NCI-H524 (cell line): ENCODE results near the gene GGCX.
"Not testable (repeated sequence)": the region's sequence is repeated elsewhere in the genome, so short reads cannot be mapped to it uniquely, and the experiment has no call there.

Experiments used
- DNase-seq, 2 experiments: peaks; one replicate each; lab custom pipeline; 2025; lab: John Stamatoyannopoulos, UW

The GGCX gene

GRCh38 chr2:85561280-85562212 is at the start of gene GGCX:
GGCX (minus strand) TSS chr2:85561493; CDS start chr2:85561428, 65 bp downstream.
- DNase-seq: peak; percentile 93 to 94

- DNase-seq: no peak
Measured at GRCh38 chr2:85607268-85608215, 46.2 kb upstream of the GGCX start.

GRCh38 chr2:85606116-85606455 is 44.8 kb upstream of the GGCX start:
- DNase-seq: no peak

GRCh38 chr2:85605406-85606115 is 44.3 kb upstream of the GGCX start:
- no peak for DNase-seq

- DNase-seq: no peak
Measured at GRCh38 chr2:85604568-85605339, 43.5 kb upstream of the GGCX start.

- DNase-seq: not testable (repeated sequence)
Measured at GRCh38 chr2:85604133-85604444, 42.8 kb upstream of the GGCX start.

GRCh38 chr2:85602476-85603234 is 41.4 kb upstream of the GGCX start, which contains the start of gene TMEM150A:
TMEM150A (minus strand) TSS chr2:85602698; CDS start chr2:85601948, 750 bp downstream.
- DNase-seq: peak; percentile 81 to 88

GRCh38 chr2:85601771-85602475 is 40.6 kb upstream of the GGCX start:
- peak in 1 of 2 experiments; percentile 46 for DNase-seq

- DNase-seq: no peak
Measured at GRCh38 chr2:85600951-85601770, 39.9 kb upstream of the GGCX start.

- DNase-seq: no peak
Measured at GRCh38 chr2:85600235-85600575, 38.9 kb upstream of the GGCX start.

- no peak for DNase-seq
Measured at GRCh38 chr2:85599468-85600234, 38.4 kb upstream of the GGCX start.

GRCh38 chr2:85598594-85599340 is 37.5 kb upstream of the GGCX start:
- no peak for DNase-seq

- DNase-seq: no peak
Measured at GRCh38 chr2:85597241-85597640, 35.9 kb upstream of the GGCX start.

- DNase-seq: no peak
Measured at GRCh38 chr2:85596486-85597143, 35.3 kb upstream of the GGCX start.

- no peak for DNase-seq
Measured at GRCh38 chr2:85596026-85596333, 34.7 kb upstream of the GGCX start.

- peak; percentile 93 to 98 for DNase-seq
Measured at GRCh38 chr2:85595301-85596025, 34.2 kb upstream of the GGCX start, which contains the start of gene RNF181. RNF181 (plus strand) TSS chr2:85595745; CDS start chr2:85595764, 19 bp downstream.
